ENCODE data around the gene MMS19.

MMS19 gene

DNA sequence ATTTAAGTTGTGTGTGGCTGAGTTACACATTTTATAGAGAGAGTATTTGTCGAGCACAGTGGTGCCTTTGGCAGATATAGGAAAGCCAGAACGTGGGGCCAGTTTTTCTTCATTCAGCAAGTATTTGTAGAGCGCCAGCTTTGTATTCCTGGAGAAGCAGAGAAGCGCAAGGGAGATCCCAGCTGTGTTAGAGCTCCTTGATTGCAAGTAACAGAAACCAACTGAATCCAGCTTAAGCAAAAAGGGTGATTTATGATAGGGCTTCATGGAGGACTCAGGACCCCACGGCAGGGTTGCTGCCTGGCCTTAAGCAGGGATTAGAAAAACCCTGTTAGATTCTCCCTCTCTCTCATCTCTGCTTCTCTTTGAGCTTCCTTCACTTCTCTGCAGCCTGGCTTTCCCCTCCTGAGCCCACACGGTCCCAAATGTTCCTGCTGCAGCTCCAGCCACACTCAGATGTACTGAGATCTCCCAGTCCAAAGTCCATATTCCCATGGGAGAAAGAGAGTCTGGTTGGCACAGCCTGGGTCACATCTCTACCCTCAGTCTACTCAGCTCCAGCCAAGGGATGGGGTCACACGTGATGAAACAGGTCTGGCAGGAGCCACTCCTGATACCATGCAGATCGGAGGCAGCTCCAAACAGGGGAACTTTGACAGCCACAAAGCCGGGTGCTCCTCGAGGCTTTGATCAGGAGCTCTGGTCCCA lies 17.2 kb upstream of the MMS19 start:
- Histone ChIP-seq H3K4me3 (replicated peaks; ENCODE audit: insufficient read depth, low read length) (no peak overlapping the region), H3K27ac (replicated peaks) (no peak overlapping the region), H3K27me3 (ENCODE audit: insufficient read depth, poor library complexity, severe bottlenecking) (peaks cover 4% of the 10 kb centered on the region)
- no peak for DNase-seq (ENCODE audit: low read depth in 1 of 2, low spot score in 1 of 2)
- TF ChIP-seq POLR2AphosphoS5 (IDR thresholded peaks at IDR 0.05; ENCODE audit: low read depth), result no peak
- TF ChIP-seq, protein P1, sequence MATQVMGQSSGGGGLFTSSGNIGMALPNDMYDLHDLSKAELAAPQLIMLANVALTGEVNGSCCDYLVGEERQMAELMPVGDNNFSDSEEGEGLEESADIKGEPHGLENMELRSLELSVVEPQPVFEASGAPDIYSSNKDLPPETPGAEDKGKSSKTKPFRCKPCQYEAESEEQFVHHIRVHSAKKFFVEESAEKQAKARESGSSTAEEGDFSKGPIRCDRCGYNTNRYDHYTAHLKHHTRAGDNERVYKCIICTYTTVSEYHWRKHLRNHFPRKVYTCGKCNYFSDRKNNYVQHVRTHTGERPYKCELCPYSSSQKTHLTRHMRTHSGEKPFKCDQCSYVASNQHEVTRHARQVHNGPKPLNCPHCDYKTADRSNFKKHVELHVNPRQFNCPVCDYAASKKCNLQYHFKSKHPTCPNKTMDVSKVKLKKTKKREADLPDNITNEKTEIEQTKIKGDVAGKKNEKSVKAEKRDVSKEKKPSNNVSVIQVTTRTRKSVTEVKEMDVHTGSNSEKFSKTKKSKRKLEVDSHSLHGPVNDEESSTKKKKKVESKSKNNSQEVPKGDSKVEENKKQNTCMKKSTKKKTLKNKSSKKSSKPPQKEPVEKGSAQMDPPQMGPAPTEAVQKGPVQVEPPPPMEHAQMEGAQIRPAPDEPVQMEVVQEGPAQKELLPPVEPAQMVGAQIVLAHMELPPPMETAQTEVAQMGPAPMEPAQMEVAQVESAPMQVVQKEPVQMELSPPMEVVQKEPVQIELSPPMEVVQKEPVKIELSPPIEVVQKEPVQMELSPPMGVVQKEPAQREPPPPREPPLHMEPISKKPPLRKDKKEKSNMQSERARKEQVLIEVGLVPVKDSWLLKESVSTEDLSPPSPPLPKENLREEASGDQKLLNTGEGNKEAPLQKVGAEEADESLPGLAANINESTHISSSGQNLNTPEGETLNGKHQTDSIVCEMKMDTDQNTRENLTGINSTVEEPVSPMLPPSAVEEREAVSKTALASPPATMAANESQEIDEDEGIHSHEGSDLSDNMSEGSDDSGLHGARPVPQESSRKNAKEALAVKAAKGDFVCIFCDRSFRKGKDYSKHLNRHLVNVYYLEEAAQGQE (IDR thresholded peaks at IDR 0.05; ENCODE audit: insufficient replicate concordance, low read depth), result no peak
- TF ChIP-seq GABPA (IDR thresholded peaks at IDR 0.05; ENCODE audit: low read depth), result no peak
- TF ChIP-seq, protein P2, sequence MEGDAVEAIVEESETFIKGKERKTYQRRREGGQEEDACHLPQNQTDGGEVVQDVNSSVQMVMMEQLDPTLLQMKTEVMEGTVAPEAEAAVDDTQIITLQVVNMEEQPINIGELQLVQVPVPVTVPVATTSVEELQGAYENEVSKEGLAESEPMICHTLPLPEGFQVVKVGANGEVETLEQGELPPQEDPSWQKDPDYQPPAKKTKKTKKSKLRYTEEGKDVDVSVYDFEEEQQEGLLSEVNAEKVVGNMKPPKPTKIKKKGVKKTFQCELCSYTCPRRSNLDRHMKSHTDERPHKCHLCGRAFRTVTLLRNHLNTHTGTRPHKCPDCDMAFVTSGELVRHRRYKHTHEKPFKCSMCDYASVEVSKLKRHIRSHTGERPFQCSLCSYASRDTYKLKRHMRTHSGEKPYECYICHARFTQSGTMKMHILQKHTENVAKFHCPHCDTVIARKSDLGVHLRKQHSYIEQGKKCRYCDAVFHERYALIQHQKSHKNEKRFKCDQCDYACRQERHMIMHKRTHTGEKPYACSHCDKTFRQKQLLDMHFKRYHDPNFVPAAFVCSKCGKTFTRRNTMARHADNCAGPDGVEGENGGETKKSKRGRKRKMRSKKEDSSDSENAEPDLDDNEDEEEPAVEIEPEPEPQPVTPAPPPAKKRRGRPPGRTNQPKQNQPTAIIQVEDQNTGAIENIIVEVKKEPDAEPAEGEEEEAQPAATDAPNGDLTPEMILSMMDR (IDR thresholded peaks at IDR 0.05; ENCODE audit: insufficient read depth, low read length), result no peak
- TF ChIP-seq SPI1 (IDR thresholded peaks at IDR 0.05; ENCODE audit: borderline replicate concordance, low read depth), result no peak

DNA sequence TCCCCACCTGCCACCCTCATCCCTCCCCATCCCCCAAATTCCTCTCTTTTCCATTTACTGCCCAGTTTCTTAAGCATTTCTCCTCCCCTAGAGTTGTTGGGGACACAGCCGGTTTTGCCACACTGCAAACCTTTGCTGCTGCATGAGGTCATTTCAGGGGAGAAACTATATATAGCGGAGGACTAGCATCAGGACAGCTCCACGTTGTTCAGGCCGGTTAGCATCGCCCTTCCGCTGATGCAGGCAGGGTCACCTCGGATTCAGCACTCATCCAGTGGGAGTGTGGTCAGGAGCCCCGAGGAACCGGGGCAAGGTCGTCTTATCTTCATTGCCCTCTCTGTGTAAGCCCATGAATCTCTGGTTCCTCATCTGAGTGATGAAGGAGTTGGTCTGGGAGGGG lies 16.1 kb upstream of the MMS19 start:
- H3K27ac ChIP-seq (replicated peaks), result no peak overlapping the region
- no peak overlapping the region for H3K4me3 ChIP-seq (replicated peaks; ENCODE audit: insufficient read depth, low read length)
- DNase-seq (ENCODE audit: low read depth in 1 of 2, low spot score in 1 of 2), result no peak
- TF ChIP-seq, protein P1 (IDR thresholded peaks at IDR 0.05; ENCODE audit: insufficient replicate concordance, low read depth), result no peak
- TF ChIP-seq, protein P2 (IDR thresholded peaks at IDR 0.05; ENCODE audit: insufficient read depth, low read length), result no peak
- TF ChIP-seq POLR2AphosphoS5 (IDR thresholded peaks at IDR 0.05; ENCODE audit: low read depth) (no peak), GABPA (IDR thresholded peaks at IDR 0.05; ENCODE audit: low read depth) (no peak), SPI1 (IDR thresholded peaks at IDR 0.05; ENCODE audit: borderline replicate concordance, low read depth) (no peak)
- H3K27me3 ChIP-seq (ENCODE audit: insufficient read depth, poor library complexity, severe bottlenecking), result no peaks in the 10 kb centered on the region

DNA sequence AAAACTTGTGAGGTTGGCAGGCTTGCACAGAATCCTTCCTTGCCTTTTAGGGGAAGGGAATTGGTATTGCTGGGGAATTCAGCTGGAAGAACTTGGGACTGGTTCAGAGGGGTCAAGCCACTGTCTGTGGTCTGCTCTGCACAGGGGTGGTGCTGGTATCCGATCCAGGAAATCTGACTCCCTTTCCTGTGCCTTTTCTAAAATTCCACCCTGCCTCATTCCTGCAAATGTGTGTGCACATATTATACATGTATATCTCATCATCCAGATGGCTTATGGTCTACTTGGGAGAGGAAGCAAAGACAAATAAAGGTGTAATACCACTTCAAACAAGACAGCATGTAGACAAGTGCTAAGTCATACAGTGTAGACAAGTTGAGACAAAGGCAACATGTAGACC lies 14.8 kb upstream of the MMS19 start:
- TF ChIP-seq POLR2AphosphoS5 (IDR thresholded peaks at IDR 0.05; ENCODE audit: low read depth) (no peak), GABPA (IDR thresholded peaks at IDR 0.05; ENCODE audit: low read depth) (no peak), SPI1 (IDR thresholded peaks at IDR 0.05; ENCODE audit: borderline replicate concordance, low read depth) (no peak)
- TF ChIP-seq, protein P1 (IDR thresholded peaks at IDR 0.05; ENCODE audit: insufficient replicate concordance, low read depth), result no peak
- TF ChIP-seq, protein P2 (IDR thresholded peaks at IDR 0.05; ENCODE audit: insufficient read depth, low read length), result no peak
- Histone ChIP-seq H3K27me3 (ENCODE audit: insufficient read depth, poor library complexity, severe bottlenecking) (no peaks in the 10 kb centered on the region), H3K27ac (replicated peaks) (no peak overlapping the region), H3K4me3 (replicated peaks; ENCODE audit: insufficient read depth, low read length) (no peak overlapping the region)
- DNase-seq (ENCODE audit: low read depth in 1 of 2, low spot score in 1 of 2), result no peak
